ENCODE measurements around the gene TMEM72. TPM values are rescaled to one million over a fixed set of nuclear protein-coding genes. Genes with fewer than 3 reads are reported as not detected.

Gene TMEM72
- total and polyA plus RNA-seq, 2 experiments from 2014 or later: 0.13 TPM; not detected in 1

GRCh38 chr10:44983066-44983894 lies 72.1 kb downstream of the TMEM72 start:
- Histone ChIP-seq H3K9me2 (replicated peaks; ENCODE audit: insufficient read depth) (no peaks in the 10 kb centered on the region), H3K27me3 (no peaks in the 10 kb centered on the region), H3K79me2 (no peaks in the 10 kb centered on the region), H3K27ac (no peak overlapping the region), H3K4me3 (no peak overlapping the region), H3K36me3 (replicated peaks; ENCODE audit: insufficient read depth, low read depth) (no peaks in the 10 kb centered on the region), H3K4me2 (no peak overlapping the region), H2AFZ (no peak overlapping the region), H3K4me1 (ENCODE audit: insufficient read depth) (peaks cover 49% of the 10 kb centered on the region), H3K9me3 (ENCODE audit: low read depth) (no peaks in the 10 kb centered on the region), H4K20me1 (ENCODE audit: insufficient read depth, poor library complexity, severe bottlenecking) (no peaks in the 10 kb centered on the region)
- DNase-seq (ENCODE audit: low spot score): no peak
- 91% methylated on average over 13 of the region's 13 CpGs for WGBS (ENCODE audit: low lambda C conversion rate, missing lambda C conversion rate)
- TF ChIP-seq EZH2phosphoT487 (IDR thresholded peaks at IDR 0.05; ENCODE audit: low read depth, severe bottlenecking, unreplicated experiment) (no peak), EZH2 (IDR thresholded peaks at IDR 0.05; ENCODE audit: borderline replicate concordance) (no peak), CTCF (IDR thresholded peaks at IDR 0.05; ENCODE audit: poor library complexity) (no peak)

DNA sequence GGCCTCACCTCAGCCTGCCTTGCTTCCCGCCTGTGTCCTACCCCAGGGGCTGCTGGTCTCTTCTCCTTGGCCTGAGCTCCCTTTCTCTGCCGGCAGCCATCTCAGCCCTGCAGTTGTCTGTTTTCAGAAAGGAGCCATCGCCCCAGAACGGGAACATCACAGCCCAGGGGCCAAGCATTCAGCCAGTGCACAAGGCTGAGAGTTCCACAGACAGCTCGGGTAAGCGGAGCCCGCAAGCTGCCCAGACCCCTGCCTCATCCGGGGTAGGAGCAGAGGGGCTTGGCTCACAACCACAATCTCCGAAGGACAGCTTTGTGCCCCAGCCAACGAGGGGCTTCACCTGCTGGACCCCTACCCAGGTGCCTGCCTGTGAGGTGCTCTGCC lies 72.8 kb downstream of the TMEM72 start:
- H3K27me3 ChIP-seq: no peaks in the 10 kb centered on the region
- H3K27ac ChIP-seq: no peak overlapping the region
- no peaks in the 10 kb centered on the region for H3K36me3 ChIP-seq (replicated peaks; ENCODE audit: insufficient read depth, low read depth)
- H3K9me2 ChIP-seq (replicated peaks; ENCODE audit: insufficient read depth): no peaks in the 10 kb centered on the region
- no peaks in the 10 kb centered on the region for H4K20me1 ChIP-seq (ENCODE audit: insufficient read depth, poor library complexity, severe bottlenecking)
- no peaks in the 10 kb centered on the region for H3K79me2 ChIP-seq
- no peak for DNase-seq (ENCODE audit: low spot score)
- H3K4me2 ChIP-seq: no peak overlapping the region
- H3K4me3 ChIP-seq: no peak overlapping the region
- peaks cover 45% of the 10 kb centered on the region for H3K4me1 ChIP-seq (ENCODE audit: insufficient read depth)
- H2AFZ ChIP-seq: no peak overlapping the region
- TF ChIP-seq EZH2 (IDR thresholded peaks at IDR 0.05; ENCODE audit: borderline replicate concordance): no peak
- no peak for TF ChIP-seq CTCF (IDR thresholded peaks at IDR 0.05; ENCODE audit: poor library complexity)
- no peak for TF ChIP-seq EZH2phosphoT487 (IDR thresholded peaks at IDR 0.05; ENCODE audit: low read depth, severe bottlenecking, unreplicated experiment)
- WGBS (ENCODE audit: low lambda C conversion rate, missing lambda C conversion rate): 88% methylated on average over 10 of the region's 10 CpGs
- H3K9me3 ChIP-seq (ENCODE audit: low read depth): no peaks in the 10 kb centered on the region

GRCh38 chr10:44984671-44985101 lies 73.5 kb downstream of the TMEM72 start:
- WGBS (ENCODE audit: low lambda C conversion rate, missing lambda C conversion rate): 96% methylated on average over 15 of the region's 15 CpGs
- Histone ChIP-seq H3K9me3 (ENCODE audit: low read depth) (no peaks in the 10 kb centered on the region), H2AFZ (no peak overlapping the region), H3K36me3 (replicated peaks; ENCODE audit: insufficient read depth, low read depth) (no peaks in the 10 kb centered on the region), H3K9me2 (replicated peaks; ENCODE audit: insufficient read depth) (no peaks in the 10 kb centered on the region), H3K4me1 (ENCODE audit: insufficient read depth) (peaks cover 38% of the 10 kb centered on the region), H3K79me2 (no peaks in the 10 kb centered on the region), H3K27me3 (no peaks in the 10 kb centered on the region), H4K20me1 (ENCODE audit: insufficient read depth, poor library complexity, severe bottlenecking) (no peaks in the 10 kb centered on the region), H3K4me2 (no peak overlapping the region), H3K27ac (peak overlapping the region; percentile 55), H3K4me3 (no peak overlapping the region)
- TF ChIP-seq EZH2phosphoT487 (IDR thresholded peaks at IDR 0.05; ENCODE audit: low read depth, severe bottlenecking, unreplicated experiment) (no peak), CTCF (IDR thresholded peaks at IDR 0.05; ENCODE audit: poor library complexity) (no peak), EZH2 (IDR thresholded peaks at IDR 0.05; ENCODE audit: borderline replicate concordance) (no peak)
- DNase-seq (ENCODE audit: low spot score): no peak

Data from hepatocyte (in vitro differentiated cells).